Measurements from ENCODE around the gene PANK4. TPM values are rescaled to one million over a fixed set of nuclear protein-coding genes. Genes with fewer than 3 reads are reported as not detected.
A peak's percentile ranks its signal among the peaks of the same experiment; 100 is the strongest.

The PANK4 gene
- polyA plus RNA-seq, 2 of the 4 experiments (the other 2 are of a cell fraction) = 8.1 to 13.8 TPM

DNA sequence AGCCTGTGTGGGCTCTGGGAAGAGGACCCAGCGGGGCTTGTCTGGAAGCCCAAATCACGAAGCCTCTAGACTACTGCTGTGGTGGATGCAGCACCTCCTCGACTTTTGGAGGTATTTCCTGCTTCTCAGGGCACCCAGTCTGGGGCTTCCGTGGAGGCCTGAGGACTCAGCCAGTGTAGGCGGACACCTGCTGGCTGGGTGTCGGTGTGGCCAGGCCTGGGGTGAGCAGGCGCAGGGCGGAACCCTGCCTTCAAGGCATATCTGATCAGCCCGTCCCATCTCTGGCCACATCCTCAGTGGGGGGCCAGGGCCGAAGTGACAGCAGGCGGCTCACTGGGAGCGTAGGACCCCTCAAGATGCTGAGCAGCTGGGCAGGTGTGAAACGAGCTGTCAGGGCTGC lies 43.4 kb downstream of the PANK4 start:
- ATAC-seq (no peak; a peak in 1 of 6 replicates), DNase-seq (ENCODE audit: low read depth in 1 of 2, low spot score in 1 of 2) (no peak), FAIRE-seq (no peak)
- CTCF ChIA-PET = interaction anchor here (1.1 kb wide), 1 partner anchor 65 kb away, joined by 4 read pairs; no protein-coding TSS in a partner anchor
- 90% methylated on average over 9 of the region's 13 CpGs for WGBS (ENCODE audit: missing lambda C conversion rate)
- Histone ChIP-seq H3K4me1 (no peaks in the 10 kb centered on the region), H3K9me3 (no peaks in the 10 kb centered on the region), H3K27ac (no peak overlapping the region), H3K4me3 (no peak overlapping the region), H3K4me2 (no peak overlapping the region)
- POLR2A ChIA-PET = no interaction called here
- no peak for TF ChIP-seq MAZ (IDR thresholded peaks at IDR 0.05; ENCODE audit: borderline replicate concordance, low read depth, low read length)
- TF ChIP-seq, protein P1, sequence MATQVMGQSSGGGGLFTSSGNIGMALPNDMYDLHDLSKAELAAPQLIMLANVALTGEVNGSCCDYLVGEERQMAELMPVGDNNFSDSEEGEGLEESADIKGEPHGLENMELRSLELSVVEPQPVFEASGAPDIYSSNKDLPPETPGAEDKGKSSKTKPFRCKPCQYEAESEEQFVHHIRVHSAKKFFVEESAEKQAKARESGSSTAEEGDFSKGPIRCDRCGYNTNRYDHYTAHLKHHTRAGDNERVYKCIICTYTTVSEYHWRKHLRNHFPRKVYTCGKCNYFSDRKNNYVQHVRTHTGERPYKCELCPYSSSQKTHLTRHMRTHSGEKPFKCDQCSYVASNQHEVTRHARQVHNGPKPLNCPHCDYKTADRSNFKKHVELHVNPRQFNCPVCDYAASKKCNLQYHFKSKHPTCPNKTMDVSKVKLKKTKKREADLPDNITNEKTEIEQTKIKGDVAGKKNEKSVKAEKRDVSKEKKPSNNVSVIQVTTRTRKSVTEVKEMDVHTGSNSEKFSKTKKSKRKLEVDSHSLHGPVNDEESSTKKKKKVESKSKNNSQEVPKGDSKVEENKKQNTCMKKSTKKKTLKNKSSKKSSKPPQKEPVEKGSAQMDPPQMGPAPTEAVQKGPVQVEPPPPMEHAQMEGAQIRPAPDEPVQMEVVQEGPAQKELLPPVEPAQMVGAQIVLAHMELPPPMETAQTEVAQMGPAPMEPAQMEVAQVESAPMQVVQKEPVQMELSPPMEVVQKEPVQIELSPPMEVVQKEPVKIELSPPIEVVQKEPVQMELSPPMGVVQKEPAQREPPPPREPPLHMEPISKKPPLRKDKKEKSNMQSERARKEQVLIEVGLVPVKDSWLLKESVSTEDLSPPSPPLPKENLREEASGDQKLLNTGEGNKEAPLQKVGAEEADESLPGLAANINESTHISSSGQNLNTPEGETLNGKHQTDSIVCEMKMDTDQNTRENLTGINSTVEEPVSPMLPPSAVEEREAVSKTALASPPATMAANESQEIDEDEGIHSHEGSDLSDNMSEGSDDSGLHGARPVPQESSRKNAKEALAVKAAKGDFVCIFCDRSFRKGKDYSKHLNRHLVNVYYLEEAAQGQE (IDR thresholded peaks at IDR 0.05) = 0 out of 2 replicates have a peak, but pooled peaks have one; percentile 11

DNA sequence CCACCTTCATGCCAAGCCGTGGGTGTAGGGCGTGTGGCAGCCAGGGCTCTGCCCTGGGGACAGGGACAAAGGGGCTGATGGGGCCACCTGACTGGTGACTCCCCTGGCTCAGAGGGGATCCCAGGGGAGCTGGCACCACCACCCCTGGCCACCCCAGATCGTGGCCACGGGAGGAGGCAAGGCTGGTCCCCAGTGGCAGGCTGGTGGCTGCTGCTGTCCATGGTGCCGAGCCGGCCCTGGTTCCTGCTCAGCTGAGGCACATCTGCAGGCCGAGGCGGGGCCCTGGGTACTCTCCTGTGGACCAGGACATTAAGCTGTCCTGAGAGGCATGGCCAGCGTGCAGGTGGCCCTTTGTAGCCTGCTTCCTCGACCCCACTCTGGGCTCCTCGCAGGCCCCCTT lies 43.8 kb downstream of the PANK4 start:
- no peak for FAIRE-seq
- CTCF ChIA-PET = interaction anchor here (1.1 kb wide), 1 partner anchor 66 kb away, joined by 4 read pairs; no protein-coding TSS in a partner anchor
- H3K4me2 ChIP-seq = no peak overlapping the region
- peak in 1 of 2 experiments; percentile 38; a peak in 3 of 6 replicates for ATAC-seq
- no peak overlapping the region for H3K4me3 ChIP-seq
- H3K9me3 ChIP-seq = no peaks in the 10 kb centered on the region
- 100% methylated on average over 1 of the region's 11 CpGs for WGBS (ENCODE audit: missing lambda C conversion rate)
- TF ChIP-seq, protein P1 (IDR thresholded peaks at IDR 0.05) = peak; percentile 66; the same call in 1 of the 2 replicates
- no peak for TF ChIP-seq KDM1A (IDR thresholded peaks at IDR 0.05; ENCODE audit: low read depth)
- no peak overlapping the region for H3K27ac ChIP-seq
- H3K4me1 ChIP-seq = no peaks in the 10 kb centered on the region
- POLR2A ChIA-PET = no interaction called here
- DNase-seq (ENCODE audit: low read depth in 1 of 2, low spot score in 1 of 2) = no peak

DNA sequence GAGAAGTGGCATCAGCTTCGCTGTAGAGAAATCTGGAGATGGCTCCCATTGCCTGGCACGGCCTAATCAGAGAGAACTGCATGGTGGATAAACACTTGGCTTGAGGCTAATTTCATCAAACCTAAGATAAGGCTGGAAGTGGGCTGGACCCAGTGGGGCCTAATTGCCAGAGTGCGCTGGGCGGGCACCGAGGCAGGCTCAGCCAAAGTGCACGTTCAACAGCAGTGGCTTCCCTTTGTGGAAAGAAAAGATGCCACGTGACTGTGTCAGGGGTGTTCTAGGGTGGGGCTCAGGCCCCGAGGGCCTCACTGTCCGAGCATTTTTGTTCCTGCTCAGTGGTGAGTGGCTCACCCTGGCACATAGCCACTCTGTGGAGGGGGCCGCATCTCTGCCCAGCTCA lies 44.5 kb downstream of the PANK4 start:
- 78% methylated on average over 6 of the region's 10 CpGs for WGBS (ENCODE audit: missing lambda C conversion rate)
- POLR2A ChIA-PET = no interaction called here
- Histone ChIP-seq H3K27ac (no peak overlapping the region), H3K4me1 (no peaks in the 10 kb centered on the region), H3K9me3 (no peaks in the 10 kb centered on the region), H3K4me3 (no peak overlapping the region), H3K4me2 (no peak overlapping the region)
- FAIRE-seq (no peak), ATAC-seq (no peak), DNase-seq (ENCODE audit: low read depth in 1 of 2, low spot score in 1 of 2) (no peak)
- CTCF ChIA-PET = no interaction called here
- TF ChIP-seq ZC3H11A (IDR thresholded peaks at IDR 0.05) (no peak), BHLHE40 (IDR thresholded peaks at IDR 0.05; ENCODE audit: low read depth, low read length) (no peak), FOSL2 (IDR thresholded peaks at IDR 0.05) (no peak), FOSL2 (CRISPR knock-in tag; IDR thresholded peaks at IDR 0.05) (no peak), ZSCAN20 (CRISPR knock-in tag; IDR thresholded peaks at IDR 0.05) (no peak), JUNB (IDR thresholded peaks at IDR 0.05) (no peak), PHF8 (IDR thresholded peaks at IDR 0.05; ENCODE audit: borderline replicate concordance, low read depth) (no peak), HOXA7 (CRISPR knock-in tag; IDR thresholded peaks at IDR 0.05) (no peak), RNF2 (IDR thresholded peaks at IDR 0.05; ENCODE audit: borderline replicate concordance, low read depth) (no peak), RAD21 (conservative IDR thresholded peaks at IDR 0.05 in 1 of 2, IDR thresholded peaks at IDR 0.05 in 1 of 2) (no peak), SMC3 (IDR thresholded peaks at IDR 0.05) (no peak), CHD4 (IDR thresholded peaks at IDR 0.05; ENCODE audit: borderline replicate concordance) (no peak), NPAS2 (CRISPR knock-in tag; IDR thresholded peaks at IDR 0.05; ENCODE audit: borderline replicate concordance) (no peak), EHMT2 (IDR thresholded peaks at IDR 0.05; ENCODE audit: low read depth) (no peak), POLR2A (IDR thresholded peaks at IDR 0.05; ENCODE audit: low read length) (no peak)

Data from A549 (cell line).